HG02970 (cell line): ENCODE measurements around the gene SPRN.
"Not testable (repeated sequence)": the region's sequence is repeated elsewhere in the genome, so short reads cannot be mapped to it uniquely, and the experiment has no call there.

ENCODE experiments used
- ATAC-seq: cut with Tn5 transposase; IDR thresholded peaks from one replicate; pipeline ENCODE4 v1.9.1; 2021; ENCODE audit warnings: mild to moderate bottlenecking, moderate library complexity, moderate number of reproducible peaks; ENCODE audit not compliant: unreplicated experiment, low FRiP score

The SPRN gene

DNA sequence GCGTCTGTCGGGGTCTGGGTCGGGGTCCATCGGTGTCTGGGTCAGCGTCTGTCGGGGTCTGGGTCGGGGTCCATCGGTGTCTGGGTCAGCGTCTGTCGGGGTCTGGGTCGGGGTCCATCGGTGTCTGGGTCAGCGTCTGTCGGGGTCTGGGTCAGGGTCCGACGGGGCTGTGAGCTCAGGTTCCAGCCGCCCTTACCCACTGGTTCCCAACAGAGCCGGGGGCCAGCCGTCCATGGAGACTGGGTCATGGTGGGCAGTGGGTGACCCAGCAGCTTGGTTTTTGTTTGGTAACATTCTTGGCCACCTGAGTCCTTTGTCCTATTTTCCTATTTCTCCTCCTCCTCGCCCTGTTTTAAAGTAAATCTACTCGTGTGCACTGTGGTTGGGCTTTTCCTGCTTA lies 16.9 kb upstream of the SPRN start:
- ATAC-seq = not testable (repeated sequence)

- no peak for ATAC-seq
Observed at GRCh38 chr10:133440633-133441285, 16.3 kb upstream of the SPRN start.

GRCh38 chr10:133439517-133440461 lies 15.4 kb upstream of the SPRN start:
- no peak for ATAC-seq

DNA sequence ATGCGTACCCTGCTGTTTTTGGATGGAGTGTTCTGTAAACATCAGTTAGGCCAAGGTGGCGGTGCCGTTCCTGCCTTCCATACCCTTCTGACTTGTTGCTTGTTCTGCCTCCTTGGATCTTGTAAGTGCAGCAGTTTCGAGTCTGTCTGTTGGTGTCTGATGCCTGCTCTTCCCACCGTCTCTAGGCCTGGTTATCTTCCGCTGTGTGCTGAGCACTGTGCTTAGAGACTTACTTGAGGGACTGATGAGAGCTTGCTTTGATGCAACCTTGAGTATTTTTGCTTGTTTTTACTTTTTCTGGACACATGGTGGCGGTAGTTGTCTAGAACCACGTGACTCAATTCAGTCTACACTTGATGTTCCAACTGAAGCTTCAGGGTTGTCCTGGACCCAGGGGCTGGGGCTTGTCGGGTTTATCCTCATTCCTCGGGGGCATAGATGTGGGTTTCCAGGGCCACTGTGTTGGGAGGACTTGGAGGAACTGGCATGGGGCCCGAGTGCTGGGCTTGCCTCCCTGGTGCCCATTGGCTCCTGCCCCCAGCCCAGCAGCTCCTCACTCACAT lies 14.4 kb upstream of the SPRN start:
- ATAC-seq = no peak

DNA sequence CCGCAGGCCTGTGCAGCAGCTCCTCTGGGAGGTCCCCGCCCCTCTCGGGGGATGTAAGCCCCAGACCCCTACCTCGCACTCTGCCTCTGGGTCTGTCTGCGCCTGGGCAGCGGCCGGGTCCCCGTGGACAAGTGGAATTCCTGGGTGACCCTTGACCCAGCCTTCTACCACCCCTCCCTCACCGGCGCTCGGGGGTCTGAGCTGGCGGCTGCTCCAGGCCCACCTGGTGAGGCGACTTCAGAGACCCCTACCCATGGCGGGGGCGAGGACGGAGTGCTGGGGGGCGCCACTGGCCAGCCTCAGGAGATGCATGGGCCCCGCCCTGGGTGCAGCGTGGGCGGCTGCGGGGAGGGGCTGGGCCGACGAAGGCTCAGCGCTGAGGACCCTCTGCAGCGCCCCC lies 8.4 kb upstream of the SPRN start:
- not testable (repeated sequence) for ATAC-seq

DNA sequence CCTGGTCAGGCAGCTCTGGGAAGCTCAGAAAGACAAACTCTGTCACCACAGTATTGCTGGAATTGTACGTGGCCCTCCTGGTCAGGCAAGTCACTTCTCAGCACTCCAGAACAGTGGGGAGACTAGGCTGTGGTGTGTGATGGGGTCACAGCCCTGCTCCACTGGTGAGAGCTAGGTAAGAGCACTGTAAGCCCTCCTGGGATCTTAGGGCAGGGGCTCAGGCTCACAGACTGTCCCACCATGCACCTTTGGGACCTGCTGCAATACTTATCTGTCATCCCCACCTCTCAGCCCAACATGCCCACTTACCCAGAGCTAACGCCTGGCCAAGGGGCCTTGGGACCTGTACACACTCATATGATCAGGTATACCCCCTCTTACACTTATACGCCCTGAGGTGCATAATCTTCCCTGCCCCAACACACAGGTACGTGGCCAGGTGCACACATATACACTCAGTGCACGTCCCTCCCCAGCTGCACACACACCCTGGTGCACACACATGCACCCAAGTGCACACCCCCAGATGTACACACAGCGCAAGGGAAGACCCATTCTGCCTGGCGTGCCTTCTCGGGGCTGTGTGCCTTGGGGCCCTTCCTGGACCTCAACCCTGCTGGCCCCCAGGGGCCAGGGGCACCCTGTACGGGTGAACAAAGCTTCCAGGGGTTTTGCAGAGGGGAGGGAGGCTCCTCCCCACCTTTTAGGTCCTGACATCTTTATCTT lies 7.6 kb upstream of the SPRN start:
- ATAC-seq = not testable (repeated sequence)

- not testable (repeated sequence) for ATAC-seq
Observed at GRCh38 chr10:133429571-133429970, 5.1 kb upstream of the SPRN start.

DNA sequence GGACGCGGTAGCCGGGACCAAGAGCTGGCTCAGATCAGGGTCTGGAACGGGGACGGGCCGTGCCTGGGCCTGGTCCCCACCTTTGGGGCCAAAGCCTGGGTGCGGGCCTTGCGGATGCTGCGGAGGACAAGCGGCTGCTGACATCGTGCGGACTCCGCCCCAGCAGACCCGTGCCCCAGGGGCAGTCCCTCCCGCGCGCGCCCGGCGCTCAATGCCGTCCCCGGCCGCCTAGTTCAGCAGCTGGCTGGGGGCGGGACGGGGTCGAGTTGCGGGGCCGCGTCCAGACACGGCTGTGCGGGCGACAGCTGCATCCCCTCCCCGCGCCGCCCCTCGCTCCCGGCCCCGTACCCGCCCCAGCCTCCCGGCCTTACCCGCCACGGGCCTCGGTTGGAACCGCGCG lies 323 bp downstream of the SPRN start:
- not testable (repeated sequence) for ATAC-seq

DNA sequence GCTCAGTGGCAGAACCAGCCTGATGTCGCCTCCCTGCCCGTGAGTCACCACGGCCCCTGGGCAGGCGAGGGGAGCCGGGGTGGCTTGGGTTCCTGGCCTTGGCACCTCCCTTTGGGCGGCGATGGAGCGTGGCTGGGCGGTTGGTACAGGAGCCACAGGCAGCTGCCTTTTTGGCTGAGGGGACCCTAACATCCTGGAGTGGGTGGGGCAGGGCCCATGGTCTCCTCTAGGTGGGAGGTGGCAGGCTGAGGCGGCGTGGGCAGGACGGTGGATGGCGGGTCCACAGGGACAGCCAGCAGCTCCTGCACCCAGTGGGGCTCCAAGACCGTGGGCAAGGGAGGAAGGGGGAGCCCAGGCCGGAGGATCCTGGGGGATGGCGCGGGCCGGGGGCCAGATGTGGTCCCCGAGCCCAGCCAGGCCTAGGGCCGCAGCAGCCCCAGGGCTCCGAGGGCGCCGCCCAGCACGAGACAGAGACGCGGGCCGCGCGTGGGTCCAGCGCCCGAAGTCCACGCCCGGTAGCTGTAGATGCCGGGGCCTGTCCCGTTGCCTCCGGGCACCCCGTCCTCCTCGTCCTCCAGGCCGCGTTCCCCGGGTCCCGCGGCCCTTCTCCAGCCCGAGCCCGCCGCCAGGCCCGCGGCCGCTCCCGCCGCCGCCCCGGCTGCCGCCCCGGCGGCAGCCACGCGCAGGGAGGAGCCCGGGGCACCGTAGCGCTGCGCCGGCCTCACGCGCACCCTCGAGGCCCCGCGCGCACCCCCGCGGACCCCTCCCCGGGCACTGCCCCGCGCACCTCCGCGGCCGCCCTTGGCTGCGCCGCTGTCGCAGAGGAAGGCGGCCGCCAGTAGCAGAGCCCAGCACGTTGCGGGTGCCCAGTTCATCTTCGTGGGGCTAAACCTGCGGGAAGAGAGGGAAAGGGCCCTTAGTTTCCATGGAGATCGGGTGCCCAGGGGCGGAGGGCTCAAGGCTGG lies 1.3 kb downstream of the SPRN start:
- ATAC-seq = no peak

DNA sequence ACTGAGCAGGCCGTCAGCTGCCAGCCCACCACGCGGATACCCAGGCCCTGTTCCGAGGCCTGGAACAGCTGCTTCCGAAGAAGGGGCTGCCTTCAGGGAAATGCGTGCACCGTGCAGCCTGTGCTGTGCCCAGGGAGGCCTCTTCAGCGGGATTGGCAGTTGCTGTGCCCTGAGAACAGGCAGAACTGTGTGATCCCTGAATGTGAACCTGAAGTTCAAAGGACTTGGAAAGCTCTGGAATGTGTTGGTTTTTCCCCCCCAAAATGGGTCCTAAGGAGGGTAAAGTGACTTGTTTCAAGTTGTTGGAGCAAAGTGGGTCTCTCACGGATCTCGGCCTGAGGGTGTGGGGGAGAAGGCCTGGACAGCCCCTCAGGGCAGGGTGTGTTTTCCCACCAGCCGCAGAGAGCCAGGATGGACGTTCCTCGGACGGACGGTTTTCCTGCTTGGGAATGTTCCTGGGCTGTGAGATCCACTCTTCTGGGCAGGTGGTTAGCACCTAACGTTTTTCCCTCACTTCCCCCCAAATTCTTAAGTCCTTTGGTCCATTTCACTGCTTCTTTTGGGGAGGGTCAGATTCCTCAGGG lies 2.1 kb downstream of the SPRN start:
- ATAC-seq = no peak

DNA sequence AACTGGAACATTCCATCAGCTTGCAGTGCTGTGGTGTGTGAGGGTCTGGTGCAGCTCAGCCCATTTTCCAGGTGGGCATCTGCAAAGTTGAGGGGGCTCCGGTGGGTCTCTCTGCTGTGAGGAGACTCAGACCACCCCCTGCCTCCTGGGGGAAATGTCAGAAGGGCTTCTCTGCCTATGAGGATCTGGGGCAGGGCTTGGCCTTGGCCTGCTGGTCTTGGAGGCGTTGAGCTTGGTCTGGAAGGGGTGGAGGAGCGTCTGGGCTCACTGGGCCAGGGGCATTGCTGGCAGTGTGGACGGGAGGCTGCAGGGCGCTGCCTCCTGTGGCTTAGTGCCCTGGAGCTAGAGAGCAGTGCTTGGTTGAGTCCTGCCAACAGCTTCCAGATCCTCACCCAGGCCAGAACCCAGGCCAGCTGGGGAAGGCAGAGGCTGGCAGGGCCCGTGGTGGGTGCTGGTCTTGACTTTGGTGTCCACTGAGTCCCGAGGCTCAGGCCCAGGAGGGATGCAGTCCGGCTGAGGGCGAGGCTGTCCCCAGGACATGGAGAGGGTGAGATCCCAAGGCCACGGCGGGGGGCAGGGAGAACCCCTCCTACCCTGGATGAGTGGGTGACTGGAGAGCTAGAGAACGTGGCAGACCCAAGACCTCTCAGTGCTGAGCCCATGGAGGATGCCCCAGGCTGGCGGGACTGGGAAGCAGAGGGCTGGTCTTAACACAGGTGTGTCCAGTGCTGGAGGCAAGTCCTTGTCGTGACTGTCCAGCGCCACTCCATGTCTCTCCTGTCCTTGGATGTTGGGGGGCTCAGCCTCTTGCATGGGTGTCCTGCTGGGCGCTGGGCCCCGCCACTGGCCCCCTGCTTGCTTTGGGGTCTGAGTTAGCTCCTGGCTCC lies 2.8 kb downstream of the SPRN start:
- no peak for ATAC-seq

DNA sequence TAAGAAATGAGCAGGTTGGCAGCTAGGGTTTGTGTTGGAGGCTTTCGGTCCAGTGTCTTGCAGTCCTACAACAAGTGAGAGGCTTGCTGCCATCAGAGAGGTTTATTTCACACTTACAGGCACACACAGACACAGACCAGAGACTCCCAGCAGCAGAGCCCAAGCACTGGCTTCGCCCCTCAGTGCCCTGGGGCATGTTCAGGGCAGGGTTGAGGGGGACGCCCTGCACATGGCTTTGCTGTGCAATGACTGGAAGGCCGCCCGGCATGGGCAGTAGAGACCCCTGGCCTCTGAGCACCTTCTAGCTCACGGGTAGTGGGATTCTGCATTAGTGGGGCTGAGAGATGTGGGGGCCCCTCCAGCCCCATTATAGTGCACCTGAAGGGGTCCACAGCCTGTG lies 3.8 kb downstream of the SPRN start:
- ATAC-seq = no peak

GRCh38 chr10:133420028-133420427 lies 4.4 kb downstream of the SPRN start:
- ATAC-seq = no peak

DNA sequence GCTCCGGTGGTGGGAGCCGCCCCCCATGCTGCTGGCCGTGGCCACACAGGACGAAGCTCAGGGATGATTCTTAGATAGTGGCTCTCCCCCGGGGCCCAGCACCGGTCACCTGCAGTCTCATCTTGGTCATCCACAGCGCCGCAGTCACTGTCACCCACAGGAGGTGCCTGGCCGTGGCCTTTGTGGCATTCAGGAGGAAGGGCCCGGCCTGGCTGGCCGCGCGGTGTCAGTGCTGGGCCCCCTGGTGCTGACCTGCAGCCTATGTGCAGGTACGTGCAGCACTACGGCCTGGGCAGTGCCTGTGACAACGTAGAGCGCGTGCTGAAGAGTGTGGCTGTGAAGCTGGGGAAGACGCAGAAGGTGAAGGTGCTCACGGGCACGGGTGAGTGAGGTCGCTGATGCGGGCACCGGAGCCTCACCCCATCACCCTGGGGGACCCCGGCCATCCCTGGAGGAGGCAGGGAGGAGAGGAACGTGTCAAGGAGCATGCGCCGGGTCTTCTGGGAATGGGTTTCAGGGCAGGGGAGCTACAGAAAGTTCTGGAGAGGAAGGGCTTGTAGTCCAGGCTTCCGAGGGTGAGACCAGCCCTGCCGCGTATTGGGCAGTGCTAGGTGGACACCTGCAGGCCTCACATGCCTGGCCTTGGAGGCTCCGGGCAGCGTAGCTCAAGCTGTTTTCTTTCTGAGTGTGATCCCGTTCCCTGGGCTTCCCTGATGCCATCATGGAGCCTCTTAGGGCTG lies 5.0 kb downstream of the SPRN start:
- no peak for ATAC-seq

GRCh38 chr10:133418289-133418993 lies 6.0 kb downstream of the SPRN start:
- no peak for ATAC-seq

- no peak for ATAC-seq
Observed at GRCh38 chr10:133415752-133416151, 8.7 kb downstream of the SPRN start.

- ATAC-seq = not testable (repeated sequence)
Observed at GRCh38 chr10:133414401-133414800, 10.0 kb downstream of the SPRN start.
